Neuronal stem cell (in vitro differentiated cells): Measurements from ENCODE around the gene DBT.

Experiments used
- DNase-seq: peaks from one replicate; pipeline ENCODE4 v3.0.0-alpha.2; 2013; ENCODE audit warnings: low spot score
- H2AFZ ChIP-seq: one replicate; pipeline ENCODE4 v1.6.1; 2013; ENCODE audit warnings: mild to moderate bottlenecking, low read length, inconsistent platforms
- H2AK5ac ChIP-seq: 2 replicates; pipeline ENCODE4 v1.6.1; 2013; ENCODE audit warnings: low read depth, mild to moderate bottlenecking, inconsistent platforms, low read length, moderate library complexity, mixed read lengths
- H2BK120ac ChIP-seq: 2 replicates; pipeline ENCODE4 v1.6.1; 2013; ENCODE audit warnings: low read depth, mild to moderate bottlenecking, inconsistent platforms, low read length, moderate library complexity, mixed read lengths
- H2BK12ac ChIP-seq: one replicate; pipeline ENCODE4 v1.6.1; 2013; ENCODE audit warnings: low read length, inconsistent platforms
- H2BK15ac ChIP-seq: 2 replicates; pipeline ENCODE4 v1.6.1; 2013; ENCODE audit warnings: mild to moderate bottlenecking, low read length, inconsistent platforms, mixed read lengths
- H2BK5ac ChIP-seq: one replicate; pipeline ENCODE4 v1.6.1; 2013; ENCODE audit warnings: inconsistent platforms, mild to moderate bottlenecking, low read length, moderate library complexity
- H3K14ac ChIP-seq: one replicate; pipeline ENCODE4 v1.6.1; 2013; ENCODE audit warnings: low read length, inconsistent platforms
- H3K18ac ChIP-seq: 2 replicates; pipeline ENCODE4 v1.6.1; 2013; ENCODE audit warnings: low read length, inconsistent platforms
- H3K23ac ChIP-seq: 2 replicates; pipeline ENCODE4 v1.6.1; 2013; ENCODE audit warnings: low read depth, mild to moderate bottlenecking, mixed read lengths, low read length, inconsistent platforms; ENCODE audit not compliant: poor library complexity
- H3K27ac ChIP-seq: replicated peaks from 3 replicates; pipeline ENCODE4 v1.5.1; 2013; ENCODE audit warnings: low read length, inconsistent platforms
- H3K27me3 ChIP-seq, 3 experiments: 2 replicates each; pipeline ENCODE4 v1.6.1; 2013; ENCODE audit warnings: low read length in 3 of 3, mild to moderate bottlenecking in 2 of 3, inconsistent platforms in 1 of 3, low read depth in 1 of 3, mixed read lengths in 1 of 3, moderate library complexity in 1 of 3; ENCODE audit not compliant: control insufficient read depth in 3 of 3, insufficient read depth in 3 of 3
- H3K36me3 ChIP-seq, 2 donors: replicated peaks in 1 of 2; 2 replicates each; pipeline ENCODE4 v1.6.1; 2013; ENCODE audit warnings: low read length in 2 of 2; ENCODE audit not compliant: control insufficient read depth in 2 of 2, insufficient read depth in 2 of 2
- H3K4ac ChIP-seq: 2 replicates; pipeline ENCODE4 v1.6.1; 2013; ENCODE audit warnings: inconsistent platforms, mild to moderate bottlenecking, low read length, moderate library complexity
- H3K4me1 ChIP-seq, 2 donors: 1 replicate in 1 of 2; 2 replicates in 1 of 2; pipeline ENCODE4 v1.6.1; 2013; ENCODE audit warnings: low read length in 2 of 2, low read depth in 1 of 2; ENCODE audit not compliant: control insufficient read depth in 2 of 2, insufficient read depth in 1 of 2
- H3K4me2 ChIP-seq: one replicate; pipeline ENCODE4 v1.6.1; 2013; ENCODE audit warnings: mild to moderate bottlenecking, low read length, inconsistent platforms; ENCODE audit not compliant: insufficient read depth, poor library complexity, severe bottlenecking
- H3K4me3 ChIP-seq, 2 donors: 2 replicates each; pipeline ENCODE4 v1.5.1; 2013; ENCODE audit warnings: low read length in 2 of 2, mild to moderate bottlenecking in 2 of 2, inconsistent platforms in 1 of 2, moderate library complexity in 1 of 2
- H3K79me1 ChIP-seq: one replicate; pipeline ENCODE4 v1.6.1; 2013; ENCODE audit warnings: low read depth, mild to moderate bottlenecking, inconsistent platforms, low read length, moderate library complexity
- H3K9ac ChIP-seq: one replicate; pipeline ENCODE4 v1.6.1; 2013; ENCODE audit warnings: mild to moderate bottlenecking, low read depth, low read length, inconsistent platforms; ENCODE audit not compliant: poor library complexity
- H3K9me3 ChIP-seq, 2 donors: replicated peaks in 1 of 2; 2 replicates each; pipeline versions ENCODE3 to v1.6.1; 2013; ENCODE audit warnings: low read length in 2 of 2, mild to moderate bottlenecking in 2 of 2, inconsistent platforms in 1 of 2, low read depth in 1 of 2, mixed read lengths in 1 of 2, moderate library complexity in 1 of 2; ENCODE audit not compliant: control insufficient read depth in 2 of 2, insufficient read depth in 1 of 2
- H4K8ac ChIP-seq: one replicate; pipeline ENCODE4 v1.6.1; 2013; ENCODE audit warnings: low read depth, mild to moderate bottlenecking, inconsistent platforms, low read length, moderate library complexity
- H4K91ac ChIP-seq: one replicate; pipeline ENCODE4 v1.6.1; 2013; ENCODE audit warnings: low read length, low read depth, mild to moderate bottlenecking, inconsistent platforms; ENCODE audit not compliant: poor library complexity
- WGBS, 2 donors: extraction: QIAGEN DNeasy Blood & Tissue Kit; methylation state at CpG; one replicate each; pipeline ENCODE4 v1.1.7; 2013; ENCODE audit warnings: missing lambda C conversion rate in 2 of 2, mixed read lengths in 1 of 2; ENCODE audit not compliant: insufficient read length in 2 of 2, insufficient replicate concordance in 1 of 2; ENCODE audit errors: extremely low coverage in 2 of 2; 5-methylcytosine and 5-hydroxymethylcytosine counted together

DBT gene

DNA sequence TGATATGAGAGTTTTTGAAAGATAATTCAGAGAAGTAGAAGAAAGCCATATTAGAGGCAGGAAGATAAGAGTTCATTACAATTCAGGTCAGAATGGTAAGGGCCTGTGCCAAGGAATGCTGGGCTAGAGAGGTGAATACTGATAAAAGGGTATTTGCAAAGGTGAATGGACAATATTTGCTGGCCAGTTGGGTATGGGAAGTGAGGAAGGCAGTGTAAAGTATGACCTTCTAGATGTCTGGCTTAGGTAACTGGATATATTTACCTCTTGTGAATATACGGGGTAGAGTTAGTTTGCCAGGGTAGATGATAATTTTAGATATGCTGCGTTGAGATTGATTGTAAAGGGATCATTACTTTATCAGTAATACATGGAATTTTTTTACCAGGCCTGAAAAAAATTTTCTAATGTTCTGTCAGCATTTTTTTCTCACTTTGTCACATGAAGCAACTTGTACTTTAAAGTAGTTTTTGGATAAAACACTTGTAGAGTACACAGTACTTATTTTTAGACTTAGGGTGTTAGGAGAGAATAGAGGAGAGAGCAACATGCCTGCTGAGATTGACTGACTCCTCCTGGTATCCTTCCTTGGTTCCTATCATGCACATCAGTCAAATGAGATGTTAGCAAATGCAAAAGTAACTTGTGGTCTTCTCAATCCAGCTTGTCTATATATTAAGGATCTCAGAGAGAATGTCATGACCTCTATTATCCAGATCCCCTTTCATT, 30.5 kb upstream of the DBT start:
- no peak overlapping the region for H4K91ac ChIP-seq
- H3K4me1 ChIP-seq: no peaks in the 10 kb centered on the region
- H2BK12ac ChIP-seq: no peak overlapping the region
- no CpG with 5 or more reads among the region's 2 CpGs for WGBS, 2 donors
- no peak overlapping the region for H3K4ac ChIP-seq
- H3K36me3 ChIP-seq: peaks cover 11 to 99% of the 10 kb centered on the region in 2 donors
- H3K4me3 ChIP-seq: no peak overlapping the region
- H3K79me1 ChIP-seq: peaks cover 1% of the 10 kb centered on the region
- no peak overlapping the region for H2AFZ ChIP-seq
- H3K4me2 ChIP-seq: no peak overlapping the region
- H3K27me3 ChIP-seq: no peaks in the 10 kb centered on the region
- no peak overlapping the region for H2BK120ac ChIP-seq
- no peak overlapping the region for H2BK15ac ChIP-seq
- no peak overlapping the region for H4K8ac ChIP-seq
- DNase-seq: no peak
- H2AK5ac ChIP-seq: no peak overlapping the region
- H3K23ac ChIP-seq: no peak overlapping the region
- no peaks in the 10 kb centered on the region for H3K9me3 ChIP-seq
- no peak overlapping the region for H3K27ac ChIP-seq
- no peak overlapping the region for H3K18ac ChIP-seq
- H3K14ac ChIP-seq: no peak overlapping the region
- no peak overlapping the region for H3K9ac ChIP-seq
- no peak overlapping the region for H2BK5ac ChIP-seq

- no peak overlapping the region for H2BK5ac ChIP-seq
- H3K4me2 ChIP-seq: no peak overlapping the region
- H3K27me3 ChIP-seq: no peaks in the 10 kb centered on the region
- H3K18ac ChIP-seq: no peak overlapping the region
- H3K4me3 ChIP-seq: no peak overlapping the region
- no peaks in the 10 kb centered on the region for H3K9me3 ChIP-seq
- no CpG with 5 or more reads among the region's 3 CpGs for WGBS, 2 donors
- peaks cover 11 to 99% of the 10 kb centered on the region in 2 donors for H3K36me3 ChIP-seq
- no peak overlapping the region for H2AFZ ChIP-seq
- H2AK5ac ChIP-seq: no peak overlapping the region
- H3K14ac ChIP-seq: no peak overlapping the region
- no peak overlapping the region for H3K23ac ChIP-seq
- no peak overlapping the region for H3K9ac ChIP-seq
- no peak overlapping the region for H4K91ac ChIP-seq
- peaks cover 1% of the 10 kb centered on the region for H3K79me1 ChIP-seq
- no peak overlapping the region for H2BK120ac ChIP-seq
- H4K8ac ChIP-seq: no peak overlapping the region
- no peak overlapping the region for H3K27ac ChIP-seq
- H2BK12ac ChIP-seq: no peak overlapping the region
- H2BK15ac ChIP-seq: no peak overlapping the region
- H3K4me1 ChIP-seq: no peaks in the 10 kb centered on the region
- H3K4ac ChIP-seq: no peak overlapping the region
- DNase-seq: no peak
These were observed 29.8 kb upstream of the DBT start for GRCh38 chr1:100279358-100279923.

DNA sequence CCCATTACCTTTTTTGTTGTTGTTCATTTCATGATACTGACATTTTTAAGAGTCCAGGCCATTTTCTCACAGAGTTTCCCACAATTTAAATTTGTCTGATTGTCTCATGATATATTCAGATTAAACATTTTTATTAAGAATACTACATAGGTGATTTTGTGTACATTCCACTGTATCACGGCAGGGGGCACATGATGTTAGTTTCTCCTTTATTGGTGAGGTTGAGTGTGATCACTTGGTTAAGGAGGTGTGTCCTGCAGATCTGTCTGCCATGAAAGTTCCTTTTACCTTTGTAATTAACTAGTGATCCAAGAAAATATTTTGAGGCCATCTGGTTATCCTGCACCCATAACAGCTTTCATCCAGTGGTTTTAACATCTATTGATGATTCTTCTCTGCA, 28.2 kb upstream of the DBT start:
- no peak overlapping the region for H4K91ac ChIP-seq
- no peak overlapping the region for H2BK5ac ChIP-seq
- no peak for DNase-seq
- H3K4ac ChIP-seq: no peak overlapping the region
- no peak overlapping the region for H3K14ac ChIP-seq
- no peak overlapping the region for H3K27ac ChIP-seq
- no peak overlapping the region for H2BK120ac ChIP-seq
- no peaks in the 10 kb centered on the region for H3K9me3 ChIP-seq
- no peaks in the 10 kb centered on the region for H3K27me3 ChIP-seq
- peaks cover 12 to 99% of the 10 kb centered on the region in 2 donors for H3K36me3 ChIP-seq
- H2BK15ac ChIP-seq: no peak overlapping the region
- no peak overlapping the region for H3K18ac ChIP-seq
- no peak overlapping the region for H2AK5ac ChIP-seq
- H3K4me3 ChIP-seq: no peak overlapping the region
- no peak overlapping the region for H2AFZ ChIP-seq
- no peak overlapping the region for H2BK12ac ChIP-seq
- no CpG with 5 or more reads among the region's 1 CpG for WGBS, 2 donors
- H3K23ac ChIP-seq: no peak overlapping the region
- no peak overlapping the region for H3K4me2 ChIP-seq
- no peaks in the 10 kb centered on the region for H3K4me1 ChIP-seq
- no peaks in the 10 kb centered on the region for H3K79me1 ChIP-seq
- no peak overlapping the region for H3K9ac ChIP-seq
- H4K8ac ChIP-seq: no peak overlapping the region

GRCh38 chr1:100268202-100268601, 18.6 kb upstream of the DBT start:
- no peak overlapping the region for H2AFZ ChIP-seq
- no peak overlapping the region for H3K4ac ChIP-seq
- H3K79me1 ChIP-seq: peaks cover 3% of the 10 kb centered on the region
- H3K9ac ChIP-seq: no peak overlapping the region
- no peak overlapping the region for H3K4me2 ChIP-seq
- no peak overlapping the region for H2BK120ac ChIP-seq
- peaks cover 0 to 9% of the 10 kb centered on the region in 2 donors for H3K9me3 ChIP-seq
- H3K4me3 ChIP-seq: no peak overlapping the region
- peaks cover 18 to 66% of the 10 kb centered on the region in 2 donors for H3K36me3 ChIP-seq
- H4K8ac ChIP-seq: no peak overlapping the region
- no peak overlapping the region for H2AK5ac ChIP-seq
- no peak overlapping the region for H3K27ac ChIP-seq
- no peak for DNase-seq
- WGBS, 2 donors: no CpG with 5 or more reads among the region's 4 CpGs
- no peak overlapping the region for H2BK15ac ChIP-seq
- no peak overlapping the region for H2BK5ac ChIP-seq
- H2BK12ac ChIP-seq: no peak overlapping the region
- H3K14ac ChIP-seq: no peak overlapping the region
- H3K23ac ChIP-seq: no peak overlapping the region
- no peak overlapping the region for H4K91ac ChIP-seq
- H3K18ac ChIP-seq: no peak overlapping the region
- peaks cover 0 to 9% of the 10 kb centered on the region in 2 donors for H3K4me1 ChIP-seq
- no peaks in the 10 kb centered on the region for H3K27me3 ChIP-seq
